ENCODE results near the gene COL19A1.

The COL19A1 gene

DNA sequence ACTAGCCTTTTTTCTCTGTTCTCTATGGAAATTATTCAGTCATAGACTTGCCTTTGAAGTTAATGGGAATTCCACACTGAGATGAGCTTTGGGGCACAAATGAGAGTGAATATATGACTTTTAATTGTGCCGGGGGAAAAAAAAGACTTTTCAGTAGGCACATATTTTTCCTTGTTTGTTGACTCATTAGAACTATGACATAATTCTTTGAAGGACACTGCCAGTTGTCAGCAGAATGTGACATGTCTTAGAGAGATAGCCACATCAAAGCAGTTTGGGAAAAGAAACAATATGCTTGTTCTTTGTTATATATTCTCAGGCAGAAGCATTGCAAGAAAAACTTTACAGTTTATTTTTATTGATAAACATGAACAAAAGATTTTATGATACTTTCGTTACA, 298.2 kb downstream of the COL19A1 start:
- Histone ChIP-seq H3K36me3 (no peaks in the 10 kb centered on the region), H3K4me3 (ENCODE audit: low read depth in 1 of 2, low read length in 1 of 2) (no peak overlapping the region), H3K4me1 (ENCODE audit: control insufficient read depth in 1 of 2, insufficient read depth in 1 of 2, low read depth in 1 of 2, low read length in 1 of 2) (no peaks in the 10 kb centered on the region), H3K27me3 (peaks cover 35% of the 10 kb centered on the region), H3K9me3 (no peaks in the 10 kb centered on the region), H3K27ac (no peak overlapping the region)
- no peak for TF ChIP-seq CTCF (IDR thresholded peaks at IDR 0.05)

DNA sequence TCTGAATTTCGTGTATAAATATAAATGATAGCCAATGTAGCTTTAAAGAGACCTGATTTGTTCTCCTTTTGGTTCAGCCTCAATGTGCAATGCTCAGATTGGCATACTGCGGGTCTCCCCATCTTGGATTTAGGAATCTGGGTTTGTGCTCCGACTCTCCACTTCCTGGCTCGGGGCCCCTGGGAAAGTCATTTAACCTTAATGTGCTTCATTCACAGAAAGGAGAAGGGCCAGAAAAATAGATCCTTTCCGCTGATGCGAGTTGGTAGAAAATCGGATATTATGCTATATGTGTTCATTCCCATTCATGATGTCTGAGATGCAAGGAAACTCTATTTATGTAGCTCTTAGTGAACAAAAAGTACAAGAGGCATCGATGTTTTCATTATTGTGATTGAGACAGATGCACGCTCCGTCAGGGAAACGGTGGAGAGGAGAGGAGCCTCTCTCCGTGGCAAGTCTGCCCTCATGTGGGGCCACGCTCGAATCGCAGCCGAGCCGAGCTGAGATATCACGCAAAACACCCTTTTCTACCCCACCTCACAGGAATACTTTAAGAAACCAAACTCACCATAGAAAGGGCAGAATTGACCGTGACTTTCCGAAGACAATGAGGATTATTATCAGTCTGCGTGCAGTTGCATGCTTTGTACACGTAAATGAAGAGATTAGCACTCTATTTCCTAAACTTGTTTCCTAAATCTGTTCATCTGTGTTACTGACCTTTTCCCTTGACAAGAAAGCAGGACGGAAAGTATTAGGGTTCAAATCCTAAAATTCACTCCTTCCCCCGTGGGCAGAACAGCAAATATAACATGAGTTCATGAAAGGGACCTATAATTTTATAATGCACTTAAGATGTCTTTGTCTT, 300.0 kb downstream of the COL19A1 start:
- H3K4me3 ChIP-seq (ENCODE audit: low read depth in 1 of 2, low read length in 1 of 2): no peak overlapping the region
- H3K27ac ChIP-seq: no peak overlapping the region
- TF ChIP-seq CTCF (IDR thresholded peaks at IDR 0.05): no peak

GRCh38 chr6:70168681-70169377, 302.5 kb downstream of the COL19A1 start:
- H3K4me1 ChIP-seq (ENCODE audit: control insufficient read depth in 1 of 2, insufficient read depth in 1 of 2, low read depth in 1 of 2, low read length in 1 of 2): no peaks in the 10 kb centered on the region
- peaks cover 35% of the 10 kb centered on the region for H3K27me3 ChIP-seq
- H3K4me3 ChIP-seq (ENCODE audit: low read depth in 1 of 2, low read length in 1 of 2): no peak overlapping the region
- no peak for TF ChIP-seq CTCF (IDR thresholded peaks at IDR 0.05)
- H3K9me3 ChIP-seq: no peaks in the 10 kb centered on the region
- no peaks in the 10 kb centered on the region for H3K36me3 ChIP-seq
- H3K27ac ChIP-seq: no peak overlapping the region

More for the DNA sequence above, 300.0 kb downstream of the COL19A1 start:
- Histone ChIP-seq H3K9me3 (no peaks in the 10 kb centered on the region), H3K27me3 (peaks cover 35% of the 10 kb centered on the region), H3K36me3 (no peaks in the 10 kb centered on the region), H3K4me1 (ENCODE audit: control insufficient read depth in 1 of 2, insufficient read depth in 1 of 2, low read depth in 1 of 2, low read length in 1 of 2) (no peaks in the 10 kb centered on the region)

DNA sequence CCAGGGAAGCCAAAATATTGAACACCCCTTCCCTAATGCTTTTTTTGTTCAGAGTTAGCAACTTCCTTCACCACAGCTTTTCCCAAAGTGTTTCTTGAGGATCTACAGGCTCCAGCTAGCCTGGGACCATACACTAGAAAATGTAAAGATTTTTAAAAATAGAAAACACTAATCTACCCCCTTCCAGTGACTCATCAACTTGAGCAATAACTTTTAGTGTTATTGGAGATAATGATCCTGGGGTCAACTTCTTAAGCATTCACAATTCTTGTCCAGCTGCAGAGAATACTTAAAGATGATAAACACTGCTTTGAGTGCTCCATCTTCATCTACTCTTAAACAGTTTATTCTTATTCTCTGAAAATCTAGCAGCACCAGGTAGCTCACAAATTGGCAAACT, 304.9 kb downstream of the COL19A1 start:
- Histone ChIP-seq H3K4me1 (ENCODE audit: control insufficient read depth in 1 of 2, insufficient read depth in 1 of 2, low read depth in 1 of 2, low read length in 1 of 2) (no peaks in the 10 kb centered on the region), H3K4me3 (ENCODE audit: low read depth in 1 of 2, low read length in 1 of 2) (no peak overlapping the region), H3K9me3 (no peaks in the 10 kb centered on the region), H3K27ac (no peak overlapping the region), H3K36me3 (no peaks in the 10 kb centered on the region), H3K27me3 (peaks cover 29% of the 10 kb centered on the region)
- no peak for TF ChIP-seq CTCF (IDR thresholded peaks at IDR 0.05)

DNA sequence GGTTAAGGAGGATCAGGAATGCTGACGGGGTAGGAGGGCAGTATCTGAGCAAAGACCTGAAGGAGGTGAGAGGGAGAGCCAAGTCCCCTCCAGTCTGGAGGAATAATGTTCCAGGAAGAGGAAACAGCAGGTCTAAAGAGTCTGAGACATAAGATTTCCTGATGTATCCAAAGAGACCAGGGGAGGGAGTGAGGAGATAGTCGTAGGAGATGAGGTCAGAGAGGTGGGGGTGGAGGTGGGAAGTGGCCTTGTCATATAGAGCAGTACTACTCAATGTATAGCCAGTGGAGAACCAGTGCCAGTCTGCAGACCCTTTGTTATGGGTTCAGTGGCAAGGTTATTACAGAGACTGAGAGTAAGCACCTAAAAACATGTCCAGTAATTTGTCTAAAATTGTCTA, 305.9 kb downstream of the COL19A1 start:
- TF ChIP-seq CTCF (IDR thresholded peaks at IDR 0.05): no peak
- Histone ChIP-seq H3K27me3 (peaks cover 21% of the 10 kb centered on the region), H3K4me3 (ENCODE audit: low read depth in 1 of 2, low read length in 1 of 2) (no peak overlapping the region), H3K4me1 (ENCODE audit: control insufficient read depth in 1 of 2, insufficient read depth in 1 of 2, low read depth in 1 of 2, low read length in 1 of 2) (no peaks in the 10 kb centered on the region), H3K9me3 (no peaks in the 10 kb centered on the region), H3K27ac (no peak overlapping the region), H3K36me3 (no peaks in the 10 kb centered on the region)
